HEK293 (cell line): ENCODE data around the gene SAMHD1.

ENCODE experiments used
- ZBTB17 ChIP-seq: fragments of 450-650 bp; formaldehyde crosslinking; IDR thresholded peaks from 2 replicates; pipeline ENCODE4 v1.5.1; 2016; ENCODE audit warnings: missing biosample characterization, missing genetic modification characterization
- ZBTB21 ChIP-seq: fragments of 450-650 bp; formaldehyde crosslinking; IDR thresholded peaks from 2 replicates; pipeline ENCODE4 v1.5.1; 2017; ENCODE audit warnings: missing biosample characterization, missing genetic modification characterization
- ZBTB7A ChIP-seq: fragments of 450-650 bp; formaldehyde crosslinking; IDR thresholded peaks from 2 replicates; pipeline ENCODE4 v1.5.1; 2016; ENCODE audit warnings: low read depth, missing biosample characterization, missing genetic modification characterization
- TF ChIP-seq, protein P1 (sequence below): fragments of 450-650 bp; formaldehyde crosslinking; IDR thresholded peaks from 2 replicates; pipeline ENCODE4 v1.5.1; 2016; ENCODE audit warnings: missing biosample characterization, missing genetic modification characterization

- TF ChIP-seq, protein P1, sequence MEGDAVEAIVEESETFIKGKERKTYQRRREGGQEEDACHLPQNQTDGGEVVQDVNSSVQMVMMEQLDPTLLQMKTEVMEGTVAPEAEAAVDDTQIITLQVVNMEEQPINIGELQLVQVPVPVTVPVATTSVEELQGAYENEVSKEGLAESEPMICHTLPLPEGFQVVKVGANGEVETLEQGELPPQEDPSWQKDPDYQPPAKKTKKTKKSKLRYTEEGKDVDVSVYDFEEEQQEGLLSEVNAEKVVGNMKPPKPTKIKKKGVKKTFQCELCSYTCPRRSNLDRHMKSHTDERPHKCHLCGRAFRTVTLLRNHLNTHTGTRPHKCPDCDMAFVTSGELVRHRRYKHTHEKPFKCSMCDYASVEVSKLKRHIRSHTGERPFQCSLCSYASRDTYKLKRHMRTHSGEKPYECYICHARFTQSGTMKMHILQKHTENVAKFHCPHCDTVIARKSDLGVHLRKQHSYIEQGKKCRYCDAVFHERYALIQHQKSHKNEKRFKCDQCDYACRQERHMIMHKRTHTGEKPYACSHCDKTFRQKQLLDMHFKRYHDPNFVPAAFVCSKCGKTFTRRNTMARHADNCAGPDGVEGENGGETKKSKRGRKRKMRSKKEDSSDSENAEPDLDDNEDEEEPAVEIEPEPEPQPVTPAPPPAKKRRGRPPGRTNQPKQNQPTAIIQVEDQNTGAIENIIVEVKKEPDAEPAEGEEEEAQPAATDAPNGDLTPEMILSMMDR (tag by site-specific recombination) = no peak
- TF ChIP-seq ZBTB7A (tag by site-specific recombination) = no peak
- no peak for TF ChIP-seq ZBTB17 (tag by site-specific recombination)
- TF ChIP-seq ZBTB21 (tag by site-specific recombination) = no peak
Measured at GRCh38 chr20:36859700-36860330, 91.7 kb downstream of the SAMHD1 start.
